Activated CD4-positive, alpha-beta T cell treated with anti-CD3 and anti-CD28 coated beads, Interleukin-2, amount 50 U/mL, for 48 hours (primary cell): Measurements from ENCODE around the gene RNF215.

Source experiments
- DNase-seq, 2 experiments: peaks; one replicate each; pipeline ENCODE4 v3.0.0-alpha.2; 2020

Gene RNF215

DNA sequence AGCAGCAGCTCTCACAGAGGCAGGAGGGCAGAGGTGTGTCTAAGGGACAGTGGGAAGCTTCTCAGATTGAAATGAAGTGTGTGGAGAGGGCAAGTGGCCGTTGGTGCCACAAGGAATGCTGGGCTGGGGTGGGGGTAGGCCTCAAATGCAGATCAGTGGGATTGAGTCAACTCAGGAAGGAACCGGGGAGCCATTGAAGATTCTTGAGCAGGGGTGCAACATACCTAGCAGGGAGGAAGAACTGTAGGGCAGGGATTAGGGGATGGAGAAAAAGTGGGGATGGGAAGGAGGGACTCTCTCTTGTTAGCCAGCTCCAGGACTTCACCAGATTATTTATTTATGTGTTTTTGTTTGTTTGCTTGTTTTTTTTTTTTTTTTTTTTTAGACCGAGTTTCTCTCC lies 6.7 kb upstream of the RNF215 start:
- no peak for DNase-seq

DNA sequence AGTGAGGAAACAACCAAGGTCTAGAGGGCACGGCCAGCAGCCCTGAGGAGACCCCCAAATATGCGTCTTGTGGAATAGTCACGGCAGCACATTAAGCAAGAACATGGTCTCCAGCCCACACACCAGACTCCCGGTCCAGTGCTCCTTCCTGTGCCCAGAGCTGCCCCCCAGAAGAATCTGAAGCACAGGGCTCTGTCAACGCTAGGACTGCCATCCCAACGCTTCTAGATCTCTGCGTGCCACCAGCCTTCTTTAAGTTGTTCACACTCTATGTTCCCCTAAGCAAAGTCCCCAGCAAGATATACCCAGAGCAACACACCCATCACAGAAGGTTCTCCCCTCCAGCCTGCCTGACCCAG lies 6.1 kb upstream of the RNF215 start:
- DNase-seq: no peak

- no peak for DNase-seq
These were observed 5.6 kb upstream of the RNF215 start for GRCh38 chr22:30392661-30393321.

GRCh38 chr22:30390974-30391691 lies 3.9 kb upstream of the RNF215 start:
- DNase-seq: peak; percentile 80 to 85

GRCh38 chr22:30386608-30386959 lies 627 bp downstream of the RNF215 start:
- DNase-seq: no peak

DNA sequence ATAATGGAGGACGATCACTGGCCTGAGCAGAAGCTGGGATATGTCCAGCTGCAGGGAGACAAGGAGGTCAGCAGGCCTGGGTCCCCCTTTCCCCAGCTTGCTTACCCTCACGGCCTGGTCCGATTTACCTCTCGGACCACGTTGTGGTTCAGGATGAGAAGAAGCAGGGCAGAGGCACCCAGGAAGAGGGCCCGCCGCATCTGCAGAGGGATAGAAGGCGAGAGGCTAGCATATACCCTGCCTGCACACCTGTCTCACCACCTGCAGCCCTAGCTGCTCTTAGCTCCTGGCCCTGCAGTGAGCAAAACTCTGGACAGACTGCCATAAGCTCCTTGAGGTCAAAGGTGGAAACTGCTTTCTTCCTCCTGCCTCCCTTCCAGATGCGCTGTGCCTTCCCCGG lies 1.3 kb downstream of the RNF215 start:
- DNase-seq: no peak

DNA sequence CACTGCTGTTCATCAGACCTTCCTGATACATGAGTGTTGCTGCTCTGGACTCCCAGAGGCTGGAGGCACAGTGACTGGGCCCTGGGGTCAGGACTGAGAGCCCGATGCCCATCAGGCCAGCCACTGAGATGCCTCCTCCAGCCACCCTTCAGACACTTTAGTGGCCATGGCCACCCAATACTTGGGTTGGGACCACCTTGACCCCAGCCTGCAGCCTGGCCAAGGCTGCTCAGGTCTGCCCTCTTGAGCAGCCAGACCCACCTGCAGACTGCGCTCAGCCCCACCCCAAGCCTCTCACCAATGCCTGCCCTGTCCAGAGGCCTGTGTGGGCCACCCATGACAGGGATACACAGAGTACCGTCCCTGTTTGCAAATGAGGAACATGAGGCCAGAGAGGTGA lies 4.2 kb downstream of the RNF215 start:
- no peak for DNase-seq

DNA sequence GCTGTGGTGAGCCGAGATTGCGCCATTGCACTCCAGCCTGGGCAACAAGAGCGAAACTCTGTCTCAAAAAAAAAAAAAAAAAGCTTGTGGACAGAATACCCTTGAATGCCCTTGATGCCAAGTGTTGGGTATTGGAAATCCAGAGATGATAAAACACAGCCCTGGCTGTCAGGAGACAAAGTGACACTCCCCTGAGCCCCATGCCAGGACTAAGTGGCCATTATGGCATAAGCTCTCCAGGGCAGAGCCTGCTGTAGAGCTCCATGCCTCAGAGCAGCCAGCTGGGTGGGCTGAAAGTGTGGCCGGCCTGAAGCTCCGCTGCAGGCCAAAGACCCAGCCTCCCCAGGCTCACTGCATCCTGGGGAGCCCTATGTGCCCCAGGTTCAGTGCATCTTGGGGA lies 4.9 kb downstream of the RNF215 start:
- DNase-seq: no peak

DNA sequence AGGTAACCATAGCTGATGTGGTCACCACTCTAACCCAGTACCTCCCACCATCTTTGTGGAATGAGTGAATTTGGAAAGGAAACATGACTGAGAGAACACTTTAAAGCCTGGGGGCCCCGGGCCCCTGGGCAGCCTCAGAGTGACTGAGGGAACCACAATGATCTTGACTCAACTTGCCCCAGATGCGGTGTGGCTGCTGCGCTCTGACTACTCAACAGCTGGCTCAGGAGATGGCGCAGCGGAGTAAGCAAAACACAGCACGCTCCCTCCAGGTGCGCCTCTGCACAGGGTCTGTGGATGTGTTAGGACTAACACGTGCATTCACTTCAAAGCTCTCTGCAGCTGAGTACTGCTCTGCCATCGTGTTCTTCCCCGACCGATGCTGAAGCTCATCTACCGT lies 5.9 kb downstream of the RNF215 start:
- peak in 1 of 2 experiments; percentile 20 for DNase-seq

DNA sequence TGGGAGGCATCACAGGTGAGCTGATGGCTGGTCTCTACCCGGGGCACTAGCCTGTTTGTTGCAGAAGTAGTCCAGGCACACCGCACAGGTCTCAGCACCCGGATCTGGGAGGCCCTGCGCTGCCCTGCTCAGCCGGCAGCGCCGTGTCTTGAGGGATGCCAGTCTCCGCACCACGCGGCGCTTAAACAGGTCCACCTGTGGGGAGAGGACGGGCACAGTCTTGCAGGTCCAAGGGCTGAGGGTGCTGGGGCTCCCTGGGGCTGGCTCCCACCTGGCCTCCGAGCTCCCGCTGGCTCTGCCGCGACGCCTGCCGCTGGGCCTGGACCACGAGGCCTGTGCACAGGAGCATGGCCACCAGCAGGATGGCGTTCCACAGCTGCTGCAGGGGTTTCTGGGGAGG lies 7.2 kb downstream of the RNF215 start:
- DNase-seq: no peak

DNA sequence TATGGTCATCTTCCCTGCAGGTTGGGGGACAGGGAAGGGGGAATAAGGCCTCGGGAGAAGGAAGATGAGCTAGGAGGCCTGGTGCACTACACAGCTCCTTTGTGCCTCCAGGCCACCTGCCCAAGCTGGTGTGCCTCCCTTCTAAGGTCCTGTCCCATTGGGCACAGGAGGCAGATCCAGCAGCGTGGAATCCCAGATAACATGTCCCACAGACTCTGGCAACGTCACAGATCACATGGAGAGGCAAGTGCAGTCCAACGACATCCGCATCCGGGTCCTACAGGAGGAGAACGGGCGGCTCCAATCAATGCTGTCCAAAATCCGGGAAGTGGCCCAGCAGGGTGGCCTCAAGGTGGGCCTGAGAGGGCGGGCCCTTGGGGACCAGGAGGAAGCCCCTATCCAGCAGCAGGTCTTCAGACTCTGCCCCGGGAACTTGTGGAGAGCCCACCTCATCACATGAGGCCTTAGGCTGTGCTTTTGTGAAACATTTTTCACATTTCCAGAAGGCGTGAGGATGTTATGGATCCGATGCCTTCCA lies 11.8 kb downstream of the RNF215 start:
- no peak for DNase-seq

DNA sequence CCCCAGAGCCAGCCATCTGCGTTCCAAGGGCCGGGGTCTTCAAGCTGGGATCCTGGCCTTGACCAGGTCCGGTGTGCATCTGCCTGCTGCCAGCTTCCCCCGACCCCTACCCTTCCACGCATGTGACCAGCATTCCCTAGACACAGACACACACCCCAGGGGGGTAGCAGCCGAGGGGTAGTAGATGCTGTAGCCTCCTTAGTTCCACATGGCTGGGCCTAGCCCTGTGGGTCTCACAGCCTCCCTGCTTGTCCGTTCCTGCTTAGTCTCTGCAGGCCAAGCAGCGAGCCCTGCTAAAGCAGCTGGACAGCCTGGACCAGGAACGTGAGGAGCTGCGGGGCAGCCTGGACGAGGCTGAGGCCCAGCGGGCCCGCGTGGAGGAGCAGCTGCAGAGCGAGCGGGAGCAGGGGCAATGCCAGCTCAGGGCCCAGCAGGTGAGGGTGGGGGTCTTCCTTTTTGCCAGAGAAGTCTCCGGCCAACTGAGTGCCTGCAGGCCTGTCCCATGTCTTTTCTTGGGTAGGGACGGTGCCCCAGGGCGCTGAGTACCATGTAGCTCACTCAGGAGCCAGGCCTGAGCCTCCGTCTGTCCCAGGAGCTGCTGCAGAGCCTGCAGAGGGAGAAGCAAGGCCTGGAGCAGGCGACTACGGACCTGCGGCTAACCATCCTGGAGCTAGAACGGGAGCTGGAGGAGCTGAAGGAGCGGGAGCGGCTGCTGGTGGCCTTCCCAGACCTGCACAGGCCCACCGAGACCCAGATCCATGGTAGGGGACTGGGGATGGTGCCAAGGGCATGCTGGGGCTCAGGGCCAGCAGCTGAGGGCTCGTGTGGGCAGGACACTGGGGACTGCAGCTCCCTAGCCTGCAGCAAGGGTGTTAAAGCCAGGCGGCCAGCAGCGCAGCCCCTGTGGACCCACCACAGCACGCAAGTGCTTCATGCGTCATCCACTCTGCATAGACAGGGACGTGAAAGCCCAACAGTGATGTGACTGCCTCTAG lies 13.6 kb downstream of the RNF215 start:
- DNase-seq: no peak

DNA sequence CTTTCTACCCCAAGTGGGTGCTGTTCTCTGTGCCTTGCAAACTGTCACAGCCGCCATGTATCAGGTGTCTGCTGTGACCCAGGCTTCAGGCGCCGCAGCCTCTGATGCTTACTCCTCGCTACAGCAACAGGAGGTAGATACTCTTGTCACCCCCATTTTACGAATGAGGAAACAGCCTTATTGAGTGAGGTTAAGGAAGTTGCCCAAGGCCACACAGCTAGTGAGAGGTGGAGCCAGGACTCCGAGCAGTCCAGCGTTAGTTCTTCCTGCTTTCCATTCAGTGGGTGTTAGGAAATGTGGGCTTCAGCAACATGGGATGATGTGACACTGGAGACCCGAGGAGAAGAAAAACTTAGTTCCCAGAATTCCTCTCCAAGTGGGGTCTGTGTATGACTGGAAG lies 14.3 kb downstream of the RNF215 start:
- no peak for DNase-seq

DNA sequence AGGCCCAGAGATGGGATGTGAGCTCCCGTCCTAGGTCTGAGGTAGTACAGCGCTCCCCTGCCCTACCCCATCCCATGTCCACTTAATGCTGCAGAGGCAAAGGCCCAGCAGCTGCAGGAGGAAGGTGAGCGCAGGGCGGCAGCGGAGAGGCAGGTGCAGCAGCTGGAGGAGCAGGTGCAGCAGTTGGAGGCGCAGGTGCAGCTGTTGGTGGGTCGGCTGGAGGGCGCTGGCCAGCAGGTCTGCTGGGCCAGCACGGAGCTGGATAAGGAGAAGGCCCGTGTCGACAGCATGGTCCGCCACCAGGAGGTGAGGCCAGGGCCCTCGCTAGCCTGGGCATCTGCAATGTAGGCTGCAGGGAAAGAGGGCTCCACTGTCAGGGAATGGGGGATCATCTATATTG lies 15.2 kb downstream of the RNF215 start:
- DNase-seq: no peak

DNA sequence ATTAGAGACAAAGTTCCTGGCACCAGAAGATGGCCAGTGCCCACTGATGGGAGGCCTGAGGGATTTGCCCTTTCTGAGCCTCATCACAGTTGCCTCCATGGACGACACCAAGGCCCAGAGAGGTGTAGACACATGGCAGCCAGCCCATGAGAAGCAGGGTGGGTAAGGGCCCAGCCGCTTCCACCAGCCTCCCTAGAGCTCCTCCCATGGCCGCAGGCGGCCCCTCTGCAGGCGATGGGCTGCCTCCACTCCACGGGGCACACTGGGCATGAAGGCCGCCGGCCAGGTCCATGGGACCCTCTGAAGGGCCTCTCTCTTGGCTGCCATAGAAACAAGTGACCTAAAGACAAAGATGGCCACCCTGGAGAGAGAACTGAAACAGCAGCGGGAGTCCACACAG lies 15.9 kb downstream of the RNF215 start:
- no peak for DNase-seq

DNA sequence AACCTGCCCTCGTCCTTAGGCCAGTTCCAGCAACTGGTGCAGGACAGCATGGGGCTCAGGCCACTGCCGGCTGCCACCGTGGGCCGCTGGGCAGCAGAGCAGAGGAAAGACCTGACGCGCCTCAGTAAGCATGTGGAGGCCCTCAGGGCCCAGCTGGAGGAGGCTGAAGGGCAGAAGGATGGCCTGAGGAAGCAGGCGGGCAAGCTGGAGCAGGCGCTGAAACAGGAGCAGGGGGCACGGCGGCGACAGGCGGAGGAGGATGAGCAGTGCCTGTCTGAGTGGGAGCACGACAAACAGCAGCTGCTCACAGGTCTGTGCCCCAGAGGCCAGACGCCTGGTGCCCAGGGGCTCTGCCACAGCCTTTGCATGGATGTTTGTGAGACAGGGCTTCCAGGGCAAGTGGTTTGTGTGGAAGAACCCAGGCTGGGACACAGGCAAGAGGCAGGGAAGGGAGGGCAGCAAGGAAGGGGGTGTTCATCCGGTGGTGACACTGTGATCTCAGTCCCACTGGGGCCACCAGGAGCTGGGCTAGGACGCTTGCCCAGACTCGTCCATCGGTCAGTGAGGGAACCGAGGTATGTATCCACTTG lies 16.5 kb downstream of the RNF215 start:
- DNase-seq: no peak

DNA sequence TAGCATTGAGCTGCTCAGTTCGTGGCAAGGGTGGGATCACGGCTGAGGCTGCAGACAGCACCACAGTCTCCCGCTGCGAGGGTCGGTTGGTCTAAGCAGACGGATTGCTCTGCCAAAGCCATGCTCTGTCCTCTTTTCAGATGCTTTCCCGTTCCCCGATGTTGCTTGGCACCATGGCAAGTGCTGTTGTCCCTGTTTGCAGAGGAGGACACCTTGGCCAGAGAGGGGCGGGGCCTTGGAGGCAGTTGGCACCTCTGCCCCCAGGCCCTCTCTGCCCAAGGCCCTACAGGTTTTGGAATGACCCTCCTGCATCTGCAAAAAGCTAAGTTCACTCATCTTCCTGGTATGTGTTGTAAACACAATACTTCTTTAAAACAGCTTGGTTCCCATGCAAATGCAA lies 18.8 kb downstream of the RNF215 start:
- DNase-seq: no peak

DNA sequence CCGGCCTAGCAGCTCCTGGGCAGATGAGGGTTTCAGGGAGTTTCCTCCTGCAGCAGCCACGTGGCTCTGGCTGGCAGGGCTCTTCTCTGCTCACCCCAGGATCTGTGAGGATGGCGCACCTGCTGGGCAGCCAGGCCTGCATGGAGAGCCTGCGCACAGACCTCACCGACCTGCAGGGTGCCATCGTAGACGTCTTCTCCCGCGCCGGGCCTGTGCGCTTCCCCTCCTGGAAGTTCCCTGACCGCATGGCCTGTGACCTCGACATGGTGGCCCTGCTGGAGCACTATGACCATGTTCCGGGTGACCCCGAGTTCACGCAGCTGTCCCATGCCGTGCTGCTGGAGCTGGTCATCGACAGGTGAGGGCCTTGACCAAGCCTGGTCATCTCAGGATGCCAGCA lies 21.3 kb downstream of the RNF215 start:
- DNase-seq: no peak

DNA sequence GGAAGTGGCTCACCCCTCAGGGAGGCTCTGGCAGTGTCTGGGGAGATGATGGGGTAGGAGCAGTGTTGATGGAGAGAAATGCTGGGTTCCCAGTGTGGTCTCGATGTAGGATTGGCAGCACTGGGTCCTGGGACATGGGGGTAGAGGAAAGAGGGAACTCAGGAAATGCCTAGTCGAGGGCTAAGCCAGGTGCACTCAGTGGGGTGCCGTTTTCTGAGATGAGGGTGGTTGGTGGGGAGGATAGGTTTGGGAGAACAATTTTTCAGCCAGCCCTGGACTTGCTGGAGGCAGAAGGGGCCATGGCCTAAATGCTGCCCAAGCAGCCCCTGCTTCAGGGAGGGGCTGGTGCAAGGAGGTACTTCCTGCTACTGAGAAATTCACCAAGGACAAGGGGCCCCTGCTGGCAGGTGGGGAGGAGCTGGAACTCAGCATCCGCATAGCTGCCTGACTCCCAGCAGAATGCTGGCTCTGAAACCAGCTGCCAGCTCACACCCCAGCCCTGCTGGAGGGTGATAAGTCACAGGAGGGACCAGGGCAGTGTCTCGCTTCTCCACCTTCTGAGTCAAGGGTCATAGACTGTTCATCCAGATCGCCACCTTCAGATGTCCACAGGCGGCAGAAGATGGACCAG lies 24.4 kb downstream of the RNF215 start:
- no peak for DNase-seq

DNA sequence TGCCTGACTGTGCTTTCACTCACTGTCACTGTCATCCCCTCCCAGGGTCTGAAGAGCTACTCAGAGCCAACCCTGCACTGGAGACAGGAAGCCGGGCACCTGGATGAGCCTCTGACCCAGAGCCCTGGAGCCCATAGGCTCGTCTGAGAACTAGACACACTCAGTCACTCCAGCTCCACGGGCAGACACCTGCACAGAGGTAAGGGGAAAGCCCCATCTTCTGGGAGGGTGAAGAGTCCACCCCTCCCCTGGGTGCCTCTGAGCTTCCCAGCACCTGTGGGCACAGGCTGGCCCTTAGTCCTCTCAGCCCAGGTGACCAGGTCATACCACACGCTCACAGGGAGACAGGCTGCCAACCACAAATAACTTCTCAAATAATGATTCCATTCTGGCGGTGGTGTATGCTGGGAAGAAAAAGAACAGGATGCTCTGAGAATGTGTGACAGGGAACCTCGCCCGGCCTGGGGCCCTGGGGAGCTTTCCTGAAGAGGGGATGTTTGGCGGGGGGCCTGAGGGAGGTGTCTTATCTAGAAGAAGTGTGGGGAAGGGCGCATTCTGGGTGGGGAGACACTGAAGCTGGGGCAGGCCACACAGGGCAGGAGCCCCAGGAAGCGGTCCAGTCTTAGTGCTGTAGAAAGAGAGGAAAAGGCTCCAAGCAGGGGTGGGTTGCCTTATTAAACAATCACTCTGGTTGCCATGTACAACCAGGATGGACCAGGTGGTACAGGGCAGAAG lies 25.1 kb downstream of the RNF215 start:
- DNase-seq: no peak

DNA sequence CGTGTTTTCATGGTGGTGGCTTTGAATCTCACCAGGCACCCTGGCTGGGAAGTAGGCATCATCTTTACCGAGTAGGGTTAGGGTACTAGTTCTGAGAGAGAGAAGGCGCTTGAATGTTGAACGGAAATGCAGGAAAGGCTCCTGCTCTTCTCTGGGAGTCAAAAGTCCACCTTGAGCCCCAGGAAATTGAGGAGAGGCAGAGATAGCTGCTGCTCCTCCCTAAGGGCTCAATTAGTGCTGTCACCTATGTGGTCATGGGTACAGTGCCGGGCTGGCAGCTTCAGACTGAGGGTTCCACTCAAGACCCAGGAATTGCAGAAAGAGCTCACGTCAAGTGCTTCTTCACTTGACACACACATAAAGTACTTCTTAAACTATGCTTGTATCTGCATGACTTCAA lies 28.7 kb downstream of the RNF215 start:
- no peak for DNase-seq

DNA sequence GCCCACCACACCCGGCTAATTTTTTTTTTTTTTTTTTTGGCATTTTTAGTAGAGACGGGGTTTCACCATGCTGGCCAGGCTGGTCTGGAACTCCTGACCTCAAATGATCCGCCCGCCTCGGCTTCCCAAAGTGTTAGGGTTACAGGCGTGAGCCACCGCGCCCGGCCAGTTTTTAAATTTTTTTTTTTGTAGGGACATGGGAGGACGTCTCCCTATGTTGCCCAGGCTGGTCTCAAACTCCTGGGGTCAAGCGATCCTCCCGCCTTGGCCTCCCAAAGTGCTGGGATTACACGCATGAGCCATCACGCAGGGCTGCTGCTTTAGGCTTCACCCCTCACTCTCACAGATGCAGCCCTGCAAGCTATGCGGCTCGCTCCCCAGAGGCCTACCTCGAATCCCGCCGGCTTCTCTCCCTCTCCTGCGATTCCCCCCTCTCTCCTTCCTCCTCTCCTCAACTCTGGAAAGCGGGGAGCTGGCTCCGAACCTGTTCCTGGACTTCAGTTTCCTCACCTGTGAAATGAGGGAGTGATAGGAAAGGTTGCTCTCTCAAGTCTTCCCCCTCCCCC lies 29.5 kb downstream of the RNF215 start:
- no peak for DNase-seq
